K562 (cell line): ENCODE results near the gene ZRANB3. TPM values are rescaled to one million over a fixed set of nuclear protein-coding genes. Genes with fewer than 3 reads are reported as not detected.
A peak's percentile ranks its signal among the peaks of the same experiment; 100 is the strongest.

Source experiments
- C11orf30 ChIP-seq: fragments of 450-650 bp; IDR thresholded peaks from 2 replicates; pipeline ENCODE4 v1.6.1; 2016; ENCODE audit warnings: low read depth, mild to moderate bottlenecking
- FOXK2 ChIP-seq, 2 experiments: fragments of 450-650 bp; IDR thresholded peaks in 1 of 2; conservative IDR thresholded peaks in 1 of 2; 2 replicates each; pipeline ENCODE4 v1.6.1; 2016; ENCODE audit warnings: low read depth in 2 of 2, mild to moderate bottlenecking in 1 of 2
- GABPB1 ChIP-seq: sonication (generic); formaldehyde crosslinking; IDR thresholded peaks from 2 replicates; pipeline ENCODE4 v1.8.0; 2022; ENCODE audit warnings: mild to moderate bottlenecking, missing genetic modification reagents
- MAFG ChIP-seq: fragments of 450-650 bp; conservative IDR thresholded peaks from 2 replicates; pipeline ENCODE4 v1.6.1; 2016; ENCODE audit warnings: missing genetic modification characterization, missing compliant biosample characterization
- MEIS2 ChIP-seq: fragments of 450-650 bp; IDR thresholded peaks from 2 replicates; pipeline ENCODE4 v1.6.1; 2014; ENCODE audit warnings: mild to moderate bottlenecking; ENCODE audit not compliant: partially characterized antibody
- NBN ChIP-seq: fragments of 450-650 bp; IDR thresholded peaks from 2 replicates; pipeline ENCODE4 v1.6.1; 2016; ENCODE audit warnings: low read depth, mild to moderate bottlenecking
- POLR2A ChIP-seq: fragments of 450-650 bp; conservative IDR thresholded peaks from 2 replicates; pipeline ENCODE4 v1.6.1; 2016
- SIX5 ChIP-seq, 2 experiments: IDR thresholded peaks; 2 replicates each; pipeline ENCODE4 v1.6.1; 2011; ENCODE audit warnings: low read length in 2 of 2, borderline replicate concordance in 1 of 2, low read depth in 1 of 2, mild to moderate bottlenecking in 1 of 2, moderate library complexity in 1 of 2; ENCODE audit not compliant: insufficient read depth in 1 of 2
- TAF1 ChIP-seq: IDR thresholded peaks from 2 replicates; pipeline ENCODE4 v1.6.1; 2011; ENCODE audit warnings: mild to moderate bottlenecking, low read length, moderate library complexity; ENCODE audit not compliant: insufficient read depth, control insufficient read depth, severe bottlenecking; ENCODE audit errors: extremely low read depth
- XRCC4 ChIP-seq: IDR thresholded peaks from one replicate; pipeline ENCODE4 v1.6.1; 2011; ENCODE audit not compliant: insufficient read depth, insufficient read length; ENCODE audit errors: extremely low read depth
- ZBTB12 ChIP-seq: fragments of 250-450 bp; sonication (Bioruptor Pico); IDR thresholded peaks from 2 replicates; pipeline ENCODE4 v1.4.0; 2020
- ZEB2 ChIP-seq: fragments of 450-650 bp; IDR thresholded peaks from 2 replicates; pipeline ENCODE4 v1.6.1; 2016
- ZNF253 ChIP-seq: fragments of 250-450 bp; sonication (Bioruptor Pico); conservative IDR thresholded peaks from 2 replicates; pipeline ENCODE4 v1.6.1; 2021; ENCODE audit warnings: mild to moderate bottlenecking
- ZNF395 ChIP-seq: fragments of 200-800 bp; sonication (Bioruptor generic); IDR thresholded peaks from 2 replicates; pipeline ENCODE4 v1.6.1; 2017; ENCODE audit warnings: missing genetic modification characterization, missing compliant biosample characterization
- ZNF589 ChIP-seq: fragments of 200-800 bp; sonication (Bioruptor generic); IDR thresholded peaks from 2 replicates; pipeline ENCODE4 v1.6.1; 2016; ENCODE audit warnings: low read depth, missing genetic modification characterization, missing compliant biosample characterization
- polyA plus RNA-seq, 8 experiments: library from polyadenylated mRNA; depleted of rRNA in 4 of 8; stranded (reverse) in 5 of 8; unstranded in 3 of 8; fragments of >200 nt; fragmentation: Nextera tagmentation in 2 of 8; fragmentation: Illumina TruSeq in 1 of 8; extraction: Ambion mirVana in 2 of 8; extraction: Trizol in 1 of 8; gene quantifications; 2 replicates each; pipeline versions ENCODE4 v1.2.1 to v1.2.3, GENCODE V29; 2011 to 2014; ENCODE audit warnings: inconsistent platforms in 1 of 8, missing spikeins in 1 of 8
- total RNA-seq, 7 experiments: library from RNA; depleted of rRNA in 6 of 7; stranded (reverse); fragments of >200 nt in 6 of 7; fragmentation: Illumina TruSeq in 2 of 7; extraction: Trizol in 2 of 7; gene quantifications; 2 replicates each; pipeline versions ENCODE4 v1.2.1 to v1.2.3, GENCODE V29; 2011 to 2021; ENCODE audit warnings: low replicate concordance in 1 of 7
- TF ChIP-seq, protein P1 (sequence below): fragments of 150-350 bp; conservative IDR thresholded peaks from 2 replicates; pipeline ENCODE4 v1.6.1; 2014; ENCODE audit warnings: low read length
- TF ChIP-seq, protein P2 (sequence below), 2 experiments: fragments of 150-350 bp in 1 of 2; IDR thresholded peaks; 2 replicates each; pipeline ENCODE4 v1.6.1; 2012 to 2016; ENCODE audit warnings: low read depth in 2 of 2, low read length in 2 of 2, mild to moderate bottlenecking in 1 of 2, moderate library complexity in 1 of 2

ZRANB3 gene
- total and polyA plus RNA-seq, 9 of the 15 experiments (the other 6 are each of a cell fraction or from before 2014, with no cell fraction given): 8.6 to 21.3 (median 14.7) TPM

GRCh38 chr2:135530313-135531230, at the start of gene ZRANB3 (continued):
- TF ChIP-seq ZBTB12 (CRISPR knock-in tag) (peak; percentile 77), ZNF395 (CRISPR knock-in tag) (peak; percentile 50), MAFG (tag) (no peak), ZEB2 (peak; percentile 41), XRCC4 (no peak), TAF1 (peak; percentile 65), GABPB1 (CRISPR knock-in tag) (peak; percentile 88), FOXK2 (conservative IDR thresholded peaks at IDR 0.05 in 1 of 2, IDR thresholded peaks at IDR 0.05 in 1 of 2; ENCODE audit: low read depth in 2 of 2) (peak in 1 of 2 experiments; percentile 5; a peak in 1 of 4 replicates), POLR2A (peak; percentile 80), ZNF253 (CRISPR knock-in tag) (no peak), MEIS2 (peak; percentile 22), NBN (peak; percentile 39), ZNF589 (CRISPR knock-in tag) (no peak), C11orf30 (peak; percentile 17; the same call in 1 of the 2 replicates), SIX5 (IDR thresholded peaks at IDR 0.05; ENCODE audit: borderline replicate concordance in 1 of 2, insufficient read depth in 1 of 2, low read depth in 1 of 2, low read length in 2 of 2) (peak; percentile 81 to 86)
- TF ChIP-seq, protein P1, sequence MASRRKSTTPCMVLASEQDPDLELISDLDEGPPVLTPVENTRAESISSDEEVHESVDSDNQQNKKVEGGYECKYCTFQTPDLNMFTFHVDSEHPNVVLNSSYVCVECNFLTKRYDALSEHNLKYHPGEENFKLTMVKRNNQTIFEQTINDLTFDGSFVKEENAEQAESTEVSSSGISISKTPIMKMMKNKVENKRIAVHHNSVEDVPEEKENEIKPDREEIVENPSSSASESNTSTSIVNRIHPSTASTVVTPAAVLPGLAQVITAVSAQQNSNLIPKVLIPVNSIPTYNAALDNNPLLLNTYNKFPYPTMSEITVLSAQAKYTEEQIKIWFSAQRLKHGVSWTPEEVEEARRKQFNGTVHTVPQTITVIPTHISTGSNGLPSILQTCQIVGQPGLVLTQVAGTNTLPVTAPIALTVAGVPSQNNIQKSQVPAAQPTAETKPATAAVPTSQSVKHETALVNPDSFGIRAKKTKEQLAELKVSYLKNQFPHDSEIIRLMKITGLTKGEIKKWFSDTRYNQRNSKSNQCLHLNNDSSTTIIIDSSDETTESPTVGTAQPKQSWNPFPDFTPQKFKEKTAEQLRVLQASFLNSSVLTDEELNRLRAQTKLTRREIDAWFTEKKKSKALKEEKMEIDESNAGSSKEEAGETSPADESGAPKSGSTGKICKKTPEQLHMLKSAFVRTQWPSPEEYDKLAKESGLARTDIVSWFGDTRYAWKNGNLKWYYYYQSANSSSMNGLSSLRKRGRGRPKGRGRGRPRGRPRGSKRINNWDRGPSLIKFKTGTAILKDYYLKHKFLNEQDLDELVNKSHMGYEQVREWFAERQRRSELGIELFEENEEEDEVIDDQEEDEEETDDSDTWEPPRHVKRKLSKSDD: 0 out of 2 replicates have a peak, but pooled peaks have one; percentile 60
- TF ChIP-seq, protein P2, sequence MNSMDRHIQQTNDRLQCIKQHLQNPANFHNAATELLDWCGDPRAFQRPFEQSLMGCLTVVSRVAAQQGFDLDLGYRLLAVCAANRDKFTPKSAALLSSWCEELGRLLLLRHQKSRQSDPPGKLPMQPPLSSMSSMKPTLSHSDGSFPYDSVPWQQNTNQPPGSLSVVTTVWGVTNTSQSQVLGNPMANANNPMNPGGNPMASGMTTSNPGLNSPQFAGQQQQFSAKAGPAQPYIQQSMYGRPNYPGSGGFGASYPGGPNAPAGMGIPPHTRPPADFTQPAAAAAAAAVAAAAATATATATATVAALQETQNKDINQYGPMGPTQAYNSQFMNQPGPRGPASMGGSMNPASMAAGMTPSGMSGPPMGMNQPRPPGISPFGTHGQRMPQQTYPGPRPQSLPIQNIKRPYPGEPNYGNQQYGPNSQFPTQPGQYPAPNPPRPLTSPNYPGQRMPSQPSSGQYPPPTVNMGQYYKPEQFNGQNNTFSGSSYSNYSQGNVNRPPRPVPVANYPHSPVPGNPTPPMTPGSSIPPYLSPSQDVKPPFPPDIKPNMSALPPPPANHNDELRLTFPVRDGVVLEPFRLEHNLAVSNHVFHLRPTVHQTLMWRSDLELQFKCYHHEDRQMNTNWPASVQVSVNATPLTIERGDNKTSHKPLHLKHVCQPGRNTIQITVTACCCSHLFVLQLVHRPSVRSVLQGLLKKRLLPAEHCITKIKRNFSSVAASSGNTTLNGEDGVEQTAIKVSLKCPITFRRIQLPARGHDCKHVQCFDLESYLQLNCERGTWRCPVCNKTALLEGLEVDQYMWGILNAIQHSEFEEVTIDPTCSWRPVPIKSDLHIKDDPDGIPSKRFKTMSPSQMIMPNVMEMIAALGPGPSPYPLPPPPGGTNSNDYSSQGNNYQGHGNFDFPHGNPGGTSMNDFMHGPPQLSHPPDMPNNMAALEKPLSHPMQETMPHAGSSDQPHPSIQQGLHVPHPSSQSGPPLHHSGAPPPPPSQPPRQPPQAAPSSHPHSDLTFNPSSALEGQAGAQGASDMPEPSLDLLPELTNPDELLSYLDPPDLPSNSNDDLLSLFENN (IDR thresholded peaks at IDR 0.05; ENCODE audit: low read depth in 2 of 2, low read length in 2 of 2): 0 out of 4 replicates have a peak, but pooled peaks of 1 of the 2 experiments have one; percentile 35
